Choroid plexus epithelial cell (primary cell): ENCODE results near the gene BBS9.
"Not testable (repeated sequence)": the region's sequence is repeated elsewhere in the genome, so short reads cannot be mapped to it uniquely, and the experiment has no call there.

ENCODE experiments used
- DNase-seq: peaks from one replicate; pipeline ENCODE4 v3.0.0-alpha.2; 2010; ENCODE audit warnings: low read depth
- H3K4me3 ChIP-seq: 2 replicates; pipeline ENCODE4 v1.5.1; 2011; ENCODE audit warnings: low read depth, mild to moderate bottlenecking, control low read depth, low read length, moderate library complexity
- CTCF ChIP-seq: conservative IDR thresholded peaks from 2 replicates; pipeline ENCODE4 v1.5.1; 2011; ENCODE audit warnings: low read depth, mild to moderate bottlenecking, control low read depth, inconsistent platforms, low read length, moderate library complexity

Gene BBS9

GRCh38 chr7:33286501-33286900, 157.1 kb downstream of the BBS9 start:
- TF ChIP-seq CTCF: no peak
- DNase-seq: no peak
- no peak overlapping the region for H3K4me3 ChIP-seq

GRCh38 chr7:33287738-33288137, 158.4 kb downstream of the BBS9 start:
- TF ChIP-seq CTCF: no peak
- no peak overlapping the region for H3K4me3 ChIP-seq
- no peak for DNase-seq

- DNase-seq: no peak
- H3K4me3 ChIP-seq: no peak overlapping the region
- TF ChIP-seq CTCF: no peak
These were observed 169.5 kb downstream of the BBS9 start for GRCh38 chr7:33298848-33299247.

GRCh38 chr7:33299425-33299824, 170.1 kb downstream of the BBS9 start:
- no peak for DNase-seq
- no peak for TF ChIP-seq CTCF
- no peak overlapping the region for H3K4me3 ChIP-seq

GRCh38 chr7:33300131-33300530, 170.8 kb downstream of the BBS9 start:
- DNase-seq: no peak
- TF ChIP-seq CTCF: no peak
- no peak overlapping the region for H3K4me3 ChIP-seq

- DNase-seq: no peak
- no peak overlapping the region for H3K4me3 ChIP-seq
- TF ChIP-seq CTCF: no peak
These were observed 171.4 kb downstream of the BBS9 start for GRCh38 chr7:33300742-33301141.

GRCh38 chr7:33303978-33304557, 174.7 kb downstream of the BBS9 start:
- not testable (repeated sequence) for H3K4me3 ChIP-seq, DNase-seq
